Endothelial cell of umbilical vein (primary cell): ENCODE results near the gene LOXL1.

Source experiments
- CTCF ChIP-seq, 2 donors: IDR thresholded peaks; 1 replicate in 1 of 2; 2 replicates in 1 of 2; pipeline ENCODE4 v1.5.1; 2011; ENCODE audit warnings: low read length in 2 of 2, mild to moderate bottlenecking in 2 of 2, moderate library complexity in 2 of 2, control low read depth in 1 of 2, inconsistent platforms in 1 of 2, low read depth in 1 of 2; ENCODE audit not compliant: insufficient read depth in 1 of 2; ENCODE audit errors: extremely low read depth in 1 of 2
- EZH2 ChIP-seq: IDR thresholded peaks from 2 replicates; pipeline ENCODE4 v1.6.1; 2012; ENCODE audit warnings: borderline replicate concordance, low read depth, mild to moderate bottlenecking, moderate library complexity, low read length, inconsistent platforms; ENCODE audit not compliant: severe bottlenecking
- POLR2A ChIP-seq: IDR thresholded peaks from 2 replicates; pipeline ENCODE4 v1.6.1; 2012; ENCODE audit warnings: low read depth, mild to moderate bottlenecking, control low read depth, low read length

GRCh38 chr15:73964736-73965093 lies 38.5 kb downstream of the LOXL1 start:
- TF ChIP-seq EZH2 (no peak), CTCF (IDR thresholded peaks at IDR 0.05; ENCODE audit: extremely low read depth in 1 of 2, insufficient read depth in 1 of 2, low read depth in 1 of 2, low read length in 2 of 2) (peak; percentile 95 to 98), POLR2A (no peak)
